Esophagus squamous epithelium (tissue), 4 donors: ENCODE measurements around the gene STAMBP.

Experiments used
- CTCF ChIP-seq, 6 experiments: fragments of 450-650 bp in 4 of 6; fragments of 200-600 bp in 2 of 6; sonication (generic) in 2 of 6; IDR thresholded peaks; one replicate each; pipeline ENCODE4 v1.5.1; 2016 to 2019; ENCODE audit warnings: antibody characterized with exemption in 6 of 6, mild to moderate bottlenecking in 4 of 6, moderate library complexity in 4 of 6
- POLR2A ChIP-seq, 4 donors: fragments of 450-650 bp; IDR thresholded peaks; one replicate each; pipeline ENCODE4 v1.6.1; 2017; ENCODE audit warnings: antibody characterized with exemption in 4 of 4, mild to moderate bottlenecking in 4 of 4, moderate library complexity in 3 of 4

- TF ChIP-seq CTCF (IDR thresholded peaks at IDR 0.05): no peak
- no peak for TF ChIP-seq POLR2A (IDR thresholded peaks at IDR 0.05)
Measured at GRCh38 chr2:73915437-73915993, 86.8 kb downstream of the STAMBP start.
